ENCODE data around the gene PPM1H. TPM values are rescaled to one million over a fixed set of nuclear protein-coding genes. Genes with fewer than 3 reads are reported as not detected.
A peak's percentile ranks its signal among the peaks of the same experiment; 100 is the strongest.

Gene PPM1H
- total and polyA plus RNA-seq, 8 donors, result 0.29 to 12.5 (median 3.7) TPM

DNA sequence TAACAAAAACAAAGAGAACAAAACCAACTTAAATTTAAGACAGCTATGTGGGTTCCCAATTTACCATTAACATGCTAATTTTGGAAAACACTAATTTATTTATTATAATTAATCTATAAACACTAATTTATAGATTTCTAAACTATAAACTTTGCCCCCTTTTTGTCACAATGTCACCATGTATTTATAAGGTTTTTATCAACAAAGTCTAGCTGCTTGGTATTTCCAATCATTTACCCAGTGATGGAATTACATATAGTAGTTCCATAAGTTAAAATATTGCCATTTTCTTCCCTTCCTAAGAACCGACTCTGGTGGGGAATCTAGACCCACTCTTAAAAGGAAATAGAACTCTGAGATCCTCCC is 140.7 kb downstream of the PPM1H start:
- DNase-seq, result no peak
- no peak overlapping the region for H3K27ac ChIP-seq
- WGBS, 5 donors, result 18 to 52% (median 30%) methylated on average over 1 of the region's 1 CpG

GRCh38 chr12:62793256-62794217 is 141.4 kb downstream of the PPM1H start:
- TF ChIP-seq POLR2AphosphoS5 (IDR thresholded peaks at IDR 0.05) (peak in 2 of 3 donors; percentile 25 to 67), EP300 (IDR thresholded peaks at IDR 0.05) (no peak), POLR2A (IDR thresholded peaks at IDR 0.05) (no peak)
- TF ChIP-seq, protein P1, sequence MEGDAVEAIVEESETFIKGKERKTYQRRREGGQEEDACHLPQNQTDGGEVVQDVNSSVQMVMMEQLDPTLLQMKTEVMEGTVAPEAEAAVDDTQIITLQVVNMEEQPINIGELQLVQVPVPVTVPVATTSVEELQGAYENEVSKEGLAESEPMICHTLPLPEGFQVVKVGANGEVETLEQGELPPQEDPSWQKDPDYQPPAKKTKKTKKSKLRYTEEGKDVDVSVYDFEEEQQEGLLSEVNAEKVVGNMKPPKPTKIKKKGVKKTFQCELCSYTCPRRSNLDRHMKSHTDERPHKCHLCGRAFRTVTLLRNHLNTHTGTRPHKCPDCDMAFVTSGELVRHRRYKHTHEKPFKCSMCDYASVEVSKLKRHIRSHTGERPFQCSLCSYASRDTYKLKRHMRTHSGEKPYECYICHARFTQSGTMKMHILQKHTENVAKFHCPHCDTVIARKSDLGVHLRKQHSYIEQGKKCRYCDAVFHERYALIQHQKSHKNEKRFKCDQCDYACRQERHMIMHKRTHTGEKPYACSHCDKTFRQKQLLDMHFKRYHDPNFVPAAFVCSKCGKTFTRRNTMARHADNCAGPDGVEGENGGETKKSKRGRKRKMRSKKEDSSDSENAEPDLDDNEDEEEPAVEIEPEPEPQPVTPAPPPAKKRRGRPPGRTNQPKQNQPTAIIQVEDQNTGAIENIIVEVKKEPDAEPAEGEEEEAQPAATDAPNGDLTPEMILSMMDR (IDR thresholded peaks at IDR 0.05), result peak in 6 of 7 experiments; percentile 51 to 97 (median 96)
- Histone ChIP-seq H3K36me3 (no peaks in the 10 kb centered on the region), H3K4me3 (no peak overlapping the region), H3K9me3 (no peaks in the 10 kb centered on the region), H3K27me3 (no peaks in the 10 kb centered on the region), H3K27ac (no peak overlapping the region), H3K4me1 (peaks cover 3 to 27% (median 8%) of the 10 kb centered on the region in 4 donors)
- 55 to 71% (median 67%) methylated on average over 25 of the region's 25 CpGs for whole genome bisulfite sequencing, 5 donors
- peak; percentile 88 to 92 for DNase-seq
- intact Hi-C loops (cut with DNase I; ENCODE audit: low total_unique reads), result loop anchor here (5.0 kb wide), 1 partner anchor 196 kb away; no protein-coding TSS in a partner anchor

More for the DNA sequence above, 140.7 kb downstream of the PPM1H start:
- Histone ChIP-seq H3K27me3 (no peaks in the 10 kb centered on the region), H3K9me3 (no peaks in the 10 kb centered on the region), H3K4me3 (no peak overlapping the region), H3K4me1 (peaks cover 3 to 27% (median 8%) of the 10 kb centered on the region in 4 donors), H3K36me3 (no peaks in the 10 kb centered on the region)
- TF ChIP-seq POLR2AphosphoS5 (IDR thresholded peaks at IDR 0.05), result no peak
- TF ChIP-seq POLR2A (IDR thresholded peaks at IDR 0.05), result no peak
- no peak for TF ChIP-seq EP300 (IDR thresholded peaks at IDR 0.05)
- TF ChIP-seq, protein P1 (IDR thresholded peaks at IDR 0.05), result peak in 1 of 7 experiments; percentile 9
- intact Hi-C loops (cut with DNase I; ENCODE audit: low total_unique reads), result loop anchor here (5.0 kb wide), 1 partner anchor 197 kb away; no protein-coding TSS in a partner anchor

DNA sequence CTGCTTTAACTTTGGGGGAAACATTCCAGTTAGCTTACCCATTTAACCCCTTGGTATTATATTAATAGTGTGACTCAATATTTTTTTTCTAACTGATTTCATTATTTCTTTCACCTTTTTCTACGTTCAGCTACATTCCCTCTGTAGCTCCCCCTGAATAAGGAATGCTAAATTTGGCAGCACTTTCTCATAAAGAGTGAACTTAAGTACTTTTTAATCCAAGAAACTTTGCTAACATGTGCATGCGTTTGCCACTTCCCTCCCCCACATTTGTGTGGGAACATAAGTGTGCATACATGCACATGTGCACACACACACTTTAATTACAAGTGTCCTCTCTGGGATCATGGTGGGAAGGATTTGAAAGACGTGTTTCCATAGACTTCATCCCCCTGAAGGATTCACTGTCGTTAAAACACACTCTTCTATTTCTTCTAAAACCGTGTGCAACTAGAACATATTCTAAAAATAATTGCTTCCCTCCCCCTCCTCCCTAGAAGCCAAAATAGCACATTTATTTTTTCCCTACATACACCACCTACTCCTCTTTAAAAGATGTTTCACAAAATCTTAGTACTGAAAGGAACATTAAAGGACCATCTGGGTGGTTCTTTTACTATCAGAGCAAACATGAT is 142.6 kb downstream of the PPM1H start:
- 48 to 66% (median 62%) methylated on average over 5 of the region's 5 CpGs for WGBS, 5 donors
- H3K4me1 ChIP-seq, result peaks cover 3 to 31% (median 8%) of the 10 kb centered on the region in 4 donors
- no peak overlapping the region for H3K27ac ChIP-seq
- DNase-seq, result no peak
- H3K27me3 ChIP-seq, result no peaks in the 10 kb centered on the region
- H3K9me3 ChIP-seq, result no peaks in the 10 kb centered on the region
- intact Hi-C loops (cut with DNase I; ENCODE audit: low total_unique reads), result loop anchor here (5.0 kb wide), 1 partner anchor 195 kb away; no protein-coding TSS in a partner anchor
- no peak overlapping the region for H3K4me3 ChIP-seq
- no peak for TF ChIP-seq POLR2A (IDR thresholded peaks at IDR 0.05)
- no peak for TF ChIP-seq EP300 (IDR thresholded peaks at IDR 0.05)
- TF ChIP-seq, protein P1 (IDR thresholded peaks at IDR 0.05), result no peak
- TF ChIP-seq POLR2AphosphoS5 (IDR thresholded peaks at IDR 0.05), result no peak
- H3K36me3 ChIP-seq, result peaks cover 0 to under 1% (median 0%) of the 10 kb centered on the region in 4 donors

DNA sequence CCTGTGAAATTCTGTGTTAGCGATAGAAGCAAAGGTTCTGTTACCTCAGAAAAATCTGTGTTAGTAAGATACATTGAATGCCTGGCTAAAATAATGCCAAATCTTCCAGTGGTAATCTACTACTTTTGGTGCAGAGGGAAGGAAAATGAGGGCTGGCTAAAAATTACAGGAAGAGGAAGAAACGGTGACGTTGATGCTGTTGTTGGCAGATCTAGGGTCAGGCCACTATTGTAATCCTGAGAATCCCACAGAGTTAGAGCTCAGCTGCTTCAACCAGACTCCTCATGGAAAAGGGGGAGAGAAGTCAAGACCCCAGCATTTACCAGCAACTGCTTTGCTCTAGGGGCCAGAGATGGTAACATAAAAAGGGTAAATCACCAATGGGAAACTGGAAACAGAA is 145.1 kb downstream of the PPM1H start:
- H3K27ac ChIP-seq, result peak overlapping the region in 2 of 5 donors; percentile 4 to 20
- intact Hi-C loops (cut with DNase I; ENCODE audit: low total_unique reads), result loop anchor here (5.0 kb wide), 1 partner anchor 193 kb away; no protein-coding TSS in a partner anchor
- 75 to 92% (median 83%) methylated on average over 3 of the region's 3 CpGs for WGBS, 5 donors

More for the DNA sequence above, 145.1 kb downstream of the PPM1H start:
- TF ChIP-seq, protein P1 (IDR thresholded peaks at IDR 0.05), result no peak
- TF ChIP-seq POLR2AphosphoS5 (IDR thresholded peaks at IDR 0.05) (no peak), EP300 (IDR thresholded peaks at IDR 0.05) (no peak), POLR2A (IDR thresholded peaks at IDR 0.05) (no peak)
- peaks cover 3 to 46% (median 10%) of the 10 kb centered on the region in 4 donors for H3K4me1 ChIP-seq
- H3K9me3 ChIP-seq, result no peaks in the 10 kb centered on the region
- H3K27me3 ChIP-seq, result no peaks in the 10 kb centered on the region
- no peak for DNase-seq
- no peak overlapping the region for H3K4me3 ChIP-seq
- H3K36me3 ChIP-seq, result peaks cover 0 to 3% (median 0%) of the 10 kb centered on the region in 4 donors

All from stomach (tissue), 9 donors.